ENCODE measurements around the gene TUBE1.
A peak's percentile ranks its signal among the peaks of the same experiment; 100 is the strongest.

The TUBE1 gene

GRCh38 chr6:112037783-112038216 is 49.5 kb downstream of the TUBE1 start:
- Histone ChIP-seq H2AK5ac (ENCODE audit: low read length) (no peak overlapping the region), H4K8ac (ENCODE audit: low read depth, low read length) (no peak overlapping the region), H3K9me3 (ENCODE audit: insufficient read depth, low read depth, low read length) (no peaks in the 10 kb centered on the region), H3K79me1 (ENCODE audit: low read length) (no peaks in the 10 kb centered on the region), H3K27ac (ENCODE audit: low read depth, low read length) (no peak overlapping the region), H3K36me3 (ENCODE audit: control insufficient read depth in 1 of 2, insufficient read depth in 2 of 2, low read length in 2 of 2) (no peaks in the 10 kb centered on the region), H4K91ac (ENCODE audit: low read depth, low read length) (no peak overlapping the region), H3K4ac (ENCODE audit: low read depth, low read length) (no peak overlapping the region), H3K4me2 (ENCODE audit: low read length) (no peak overlapping the region), H2AFZ (ENCODE audit: insufficient read depth, low read length, poor library complexity) (no peak overlapping the region), H2BK120ac (ENCODE audit: insufficient read depth, low read length, poor library complexity) (no peak overlapping the region), H3K79me2 (ENCODE audit: control insufficient read depth, insufficient read depth, low read length, poor library complexity) (no peaks in the 10 kb centered on the region), H4K12ac (ENCODE audit: low read depth, low read length) (no peak overlapping the region), H3K9ac (ENCODE audit: low read length) (no peak overlapping the region), H3K23ac (ENCODE audit: low read length) (no peak overlapping the region), H3K27me3 (ENCODE audit: insufficient read depth, low read length) (no peaks in the 10 kb centered on the region), H3K4me3 (ENCODE audit: low read depth, low read length) (no peak overlapping the region), H3K4me1 (ENCODE audit: control insufficient read depth in 1 of 2, insufficient read depth in 2 of 2, low read length in 2 of 2) (peaks cover 7 to 14% of the 10 kb centered on the region in 2 experiments), H2BK5ac (ENCODE audit: low read depth, low read length, poor library complexity) (no peak overlapping the region), H3K14ac (ENCODE audit: low read length) (no peak overlapping the region), H3K18ac (ENCODE audit: low read length) (no peak overlapping the region), H2BK12ac (ENCODE audit: low read length) (no peak overlapping the region)
- DNase-seq: peak; percentile 35 to 66
- WGBS (ENCODE audit: extremely low coverage, insufficient coverage, insufficient read length): no CpG with 5 or more reads among the region's 8 CpGs

GRCh38 chr6:112036088-112036637 is 51.1 kb downstream of the TUBE1 start:
- no peaks in the 10 kb centered on the region for H3K36me3 ChIP-seq (ENCODE audit: control insufficient read depth in 1 of 2, insufficient read depth in 2 of 2, low read length in 2 of 2)
- no peaks in the 10 kb centered on the region for H3K79me1 ChIP-seq (ENCODE audit: low read length)
- H3K4ac ChIP-seq (ENCODE audit: low read depth, low read length): no peak overlapping the region
- H3K14ac ChIP-seq (ENCODE audit: low read length): no peak overlapping the region
- WGBS (ENCODE audit: extremely low coverage, insufficient coverage, insufficient read length): no CpG with 5 or more reads among the region's 4 CpGs
- H3K4me2 ChIP-seq (ENCODE audit: low read length): no peak overlapping the region
- H4K8ac ChIP-seq (ENCODE audit: low read depth, low read length): no peak overlapping the region
- no peak overlapping the region for H3K23ac ChIP-seq (ENCODE audit: low read length)
- H2AK5ac ChIP-seq (ENCODE audit: low read length): no peak overlapping the region
- no peak overlapping the region for H2BK5ac ChIP-seq (ENCODE audit: low read depth, low read length, poor library complexity)
- no peak overlapping the region for H3K9ac ChIP-seq (ENCODE audit: low read length)
- no peak overlapping the region for H2BK12ac ChIP-seq (ENCODE audit: low read length)
- H3K18ac ChIP-seq (ENCODE audit: low read length): no peak overlapping the region
- peaks cover 7 to 14% of the 10 kb centered on the region in 2 experiments for H3K4me1 ChIP-seq (ENCODE audit: control insufficient read depth in 1 of 2, insufficient read depth in 2 of 2, low read length in 2 of 2)
- H4K91ac ChIP-seq (ENCODE audit: low read depth, low read length): no peak overlapping the region
- no peaks in the 10 kb centered on the region for H3K9me3 ChIP-seq (ENCODE audit: insufficient read depth, low read depth, low read length)
- H3K27me3 ChIP-seq (ENCODE audit: insufficient read depth, low read length): no peaks in the 10 kb centered on the region
- DNase-seq: no peak
- no peak overlapping the region for H3K27ac ChIP-seq (ENCODE audit: low read depth, low read length)
- H4K12ac ChIP-seq (ENCODE audit: low read depth, low read length): no peak overlapping the region
- H2BK120ac ChIP-seq (ENCODE audit: insufficient read depth, low read length, poor library complexity): no peak overlapping the region
- H3K79me2 ChIP-seq (ENCODE audit: control insufficient read depth, insufficient read depth, low read length, poor library complexity): no peaks in the 10 kb centered on the region
- no peak overlapping the region for H2AFZ ChIP-seq (ENCODE audit: insufficient read depth, low read length, poor library complexity)
- H3K4me3 ChIP-seq (ENCODE audit: low read depth, low read length): no peak overlapping the region

GRCh38 chr6:112034616-112034995 is 52.7 kb downstream of the TUBE1 start:
- Histone ChIP-seq H3K27ac (ENCODE audit: low read depth, low read length) (no peak overlapping the region), H3K18ac (ENCODE audit: low read length) (no peak overlapping the region), H3K9me3 (ENCODE audit: insufficient read depth, low read depth, low read length) (no peaks in the 10 kb centered on the region), H3K9ac (ENCODE audit: low read length) (no peak overlapping the region), H3K23ac (ENCODE audit: low read length) (no peak overlapping the region), H3K4ac (ENCODE audit: low read depth, low read length) (no peak overlapping the region), H3K79me2 (ENCODE audit: control insufficient read depth, insufficient read depth, low read length, poor library complexity) (no peaks in the 10 kb centered on the region), H3K4me1 (ENCODE audit: control insufficient read depth in 1 of 2, insufficient read depth in 2 of 2, low read length in 2 of 2) (peaks cover 7 to 11% of the 10 kb centered on the region in 2 experiments), H2BK120ac (ENCODE audit: insufficient read depth, low read length, poor library complexity) (no peak overlapping the region), H4K8ac (ENCODE audit: low read depth, low read length) (no peak overlapping the region), H3K27me3 (ENCODE audit: insufficient read depth, low read length) (no peaks in the 10 kb centered on the region), H2AFZ (ENCODE audit: insufficient read depth, low read length, poor library complexity) (no peak overlapping the region), H2BK12ac (ENCODE audit: low read length) (no peak overlapping the region), H3K36me3 (ENCODE audit: control insufficient read depth in 1 of 2, insufficient read depth in 2 of 2, low read length in 2 of 2) (no peaks in the 10 kb centered on the region), H2AK5ac (ENCODE audit: low read length) (no peak overlapping the region), H2BK5ac (ENCODE audit: low read depth, low read length, poor library complexity) (no peak overlapping the region), H3K79me1 (ENCODE audit: low read length) (no peaks in the 10 kb centered on the region), H3K4me3 (ENCODE audit: low read depth, low read length) (no peak overlapping the region), H4K91ac (ENCODE audit: low read depth, low read length) (no peak overlapping the region), H3K14ac (ENCODE audit: low read length) (no peak overlapping the region), H4K12ac (ENCODE audit: low read depth, low read length) (no peak overlapping the region), H3K4me2 (ENCODE audit: low read length) (no peak overlapping the region)
- WGBS (ENCODE audit: extremely low coverage, insufficient coverage, insufficient read length): no CpG with 5 or more reads among the region's 4 CpGs
- no peak for DNase-seq

GRCh38 chr6:112033791-112034615 is 53.3 kb downstream of the TUBE1 start:
- Histone ChIP-seq H3K9me3 (ENCODE audit: insufficient read depth, low read depth, low read length) (no peaks in the 10 kb centered on the region), H2BK5ac (ENCODE audit: low read depth, low read length, poor library complexity) (no peak overlapping the region), H3K4ac (ENCODE audit: low read depth, low read length) (no peak overlapping the region), H3K18ac (ENCODE audit: low read length) (no peak overlapping the region), H2AK5ac (ENCODE audit: low read length) (no peak overlapping the region), H4K12ac (ENCODE audit: low read depth, low read length) (no peak overlapping the region), H3K79me2 (ENCODE audit: control insufficient read depth, insufficient read depth, low read length, poor library complexity) (no peaks in the 10 kb centered on the region), H2AFZ (ENCODE audit: insufficient read depth, low read length, poor library complexity) (no peak overlapping the region), H3K14ac (ENCODE audit: low read length) (no peak overlapping the region), H3K23ac (ENCODE audit: low read length) (no peak overlapping the region), H3K4me3 (ENCODE audit: low read depth, low read length) (no peak overlapping the region), H3K4me1 (ENCODE audit: control insufficient read depth in 1 of 2, insufficient read depth in 2 of 2, low read length in 2 of 2) (peaks cover 3 to 5% of the 10 kb centered on the region in 2 experiments), H3K36me3 (ENCODE audit: control insufficient read depth in 1 of 2, insufficient read depth in 2 of 2, low read length in 2 of 2) (no peaks in the 10 kb centered on the region), H3K9ac (ENCODE audit: low read length) (no peak overlapping the region), H3K79me1 (ENCODE audit: low read length) (no peaks in the 10 kb centered on the region), H4K91ac (ENCODE audit: low read depth, low read length) (no peak overlapping the region), H3K27ac (ENCODE audit: low read depth, low read length) (no peak overlapping the region), H3K27me3 (ENCODE audit: insufficient read depth, low read length) (no peaks in the 10 kb centered on the region), H4K8ac (ENCODE audit: low read depth, low read length) (no peak overlapping the region), H2BK12ac (ENCODE audit: low read length) (no peak overlapping the region), H3K4me2 (ENCODE audit: low read length) (no peak overlapping the region), H2BK120ac (ENCODE audit: insufficient read depth, low read length, poor library complexity) (no peak overlapping the region)
- DNase-seq: no peak
- no CpG with 5 or more reads among the region's 6 CpGs for WGBS (ENCODE audit: extremely low coverage, insufficient coverage, insufficient read length)
